Upper lobe of left lung (tissue), 6 donors: ENCODE results near the gene LATS2. TPM values are rescaled to one million over a fixed set of nuclear protein-coding genes. Genes with fewer than 3 reads are reported as not detected.

ENCODE experiments used
- ATAC-seq, 2 donors: fragments of 200-7000 bp; cut with Tn5 transposase; one replicate each; pipeline ENCODE4 v1.9.1; 2022; ENCODE audit warnings: mild to moderate bottlenecking in 2 of 2, moderate library complexity in 2 of 2; ENCODE audit not compliant: low FRiP score in 2 of 2
- DNase-seq, 2 donors: peaks; one replicate each; pipeline ENCODE4 v3.0.0-alpha.2; 2019 to 2020
- H3K27ac ChIP-seq, 4 donors: fragments of 200-600 bp; sonication (generic); one replicate each; pipeline ENCODE4 v1.5.1; 2016 to 2019
- H3K27me3 ChIP-seq, 4 donors: fragments of 200-600 bp; sonication (generic); one replicate each; pipeline ENCODE4 v1.5.1; 2017 to 2019
- H3K36me3 ChIP-seq, 4 donors: fragments of 200-600 bp; sonication (generic); one replicate each; pipeline ENCODE4 v1.5.1; 2016 to 2019
- H3K4me1 ChIP-seq, 4 donors: fragments of 200-600 bp; sonication (generic); one replicate each; pipeline ENCODE4 v1.5.1; 2018 to 2019
- H3K4me3 ChIP-seq, 4 donors: fragments of 200-600 bp; sonication (generic); one replicate each; pipeline ENCODE4 v1.5.1; 2017 to 2019; ENCODE audit warnings: mild to moderate bottlenecking in 2 of 4, moderate library complexity in 1 of 4
- H3K9me3 ChIP-seq, 4 donors: fragments of 200-600 bp; sonication (generic); one replicate each; pipeline ENCODE4 v1.5.1; 2018 to 2019
- CTCF ChIP-seq, 6 experiments: fragments of 450-650 bp in 4 of 6; fragments of 200-600 bp in 2 of 6; sonication (generic) in 2 of 6; IDR thresholded peaks; one replicate each; pipeline ENCODE4 v1.5.1; 2016 to 2019; ENCODE audit warnings: antibody characterized with exemption in 6 of 6
- EP300 ChIP-seq, 4 donors: sonication (generic); formaldehyde crosslinking; IDR thresholded peaks; one replicate each; pipeline ENCODE4 v1.5.1; 2017; ENCODE audit warnings: antibody characterized with exemption in 4 of 4, control low read depth in 2 of 4
- POLR2A ChIP-seq, 4 donors: fragments of 450-650 bp; IDR thresholded peaks; one replicate each; pipeline ENCODE4 v1.5.1; 2016 to 2017; ENCODE audit warnings: antibody characterized with exemption in 4 of 4, mild to moderate bottlenecking in 2 of 4
- POLR2AphosphoS5 ChIP-seq, 2 donors: sonication (generic); formaldehyde crosslinking; IDR thresholded peaks; one replicate each; pipeline ENCODE4 v1.5.1; 2017; ENCODE audit warnings: antibody characterized with exemption in 2 of 2
- WGBS, 2 donors: methylation state at CpG; one replicate each; pipeline ENCODE4 v1.1.5; 2017 to 2018; 5-methylcytosine and 5-hydroxymethylcytosine counted together
- total RNA-seq, 6 donors: library from RNA; depleted of rRNA in 4 of 6; stranded (reverse); fragments of >200 nt in 4 of 6; gene quantifications; one replicate each; pipeline versions ENCODE4 v1.1.0 to v1.2.1, GENCODE V29; 2016 to 2021
- donor health status: DM: no; HTN: no; CAD: no; lungs with moderate emphysema.
- donor health status: DM: no; HTN: yes; CAD: no; lungs with severe emphysema.

Gene LATS2
- total RNA-seq, 6 donors from 2014 or later, result 26.2 to 44.4 (median 39.5) TPM

GRCh38 chr13:21031594-21032275 is 29.7 kb downstream of the LATS2 start:
- WGBS, 2 donors, result 82 to 84% methylated on average over 8 of the region's 8 CpGs
- ATAC-seq, result no peak
- H3K4me3 ChIP-seq, result no peak overlapping the region
- TF ChIP-seq CTCF (IDR thresholded peaks at IDR 0.05) (no peak), EP300 (IDR thresholded peaks at IDR 0.05) (no peak), POLR2A (IDR thresholded peaks at IDR 0.05) (no peak), POLR2AphosphoS5 (IDR thresholded peaks at IDR 0.05) (no peak)
- H3K4me1 ChIP-seq, result peaks cover 31 to 54% (median 40%) of the 10 kb centered on the region in 4 donors
- no peaks in the 10 kb centered on the region for H3K9me3 ChIP-seq
- no peaks in the 10 kb centered on the region for H3K27me3 ChIP-seq
- no peaks in the 10 kb centered on the region for H3K36me3 ChIP-seq
- no peak for DNase-seq
- peak overlapping the region in 2 of 4 donors; percentile 5 to 78 for H3K27ac ChIP-seq

GRCh38 chr13:21025539-21025938 is 35.8 kb downstream of the LATS2 start:
- no peak for TF ChIP-seq CTCF (IDR thresholded peaks at IDR 0.05)
- no peak for TF ChIP-seq POLR2A (IDR thresholded peaks at IDR 0.05)
- no peak for TF ChIP-seq POLR2AphosphoS5 (IDR thresholded peaks at IDR 0.05)
- TF ChIP-seq EP300 (IDR thresholded peaks at IDR 0.05), result no peak
- DNase-seq (peak in 1 of 2 donors; percentile 7), ATAC-seq (no peak)
- no peaks in the 10 kb centered on the region for H3K36me3 ChIP-seq
- H3K9me3 ChIP-seq, result no peaks in the 10 kb centered on the region
- H3K27ac ChIP-seq, result no peak overlapping the region
- peaks cover 11 to 22% (median 14%) of the 10 kb centered on the region in 4 donors for H3K4me1 ChIP-seq
- H3K4me3 ChIP-seq, result no peak overlapping the region
- WGBS, 2 donors, result 79 to 90% methylated on average over 6 of the region's 6 CpGs
- H3K27me3 ChIP-seq, result no peaks in the 10 kb centered on the region

- Histone ChIP-seq H3K9me3 (no peaks in the 10 kb centered on the region), H3K27me3 (no peaks in the 10 kb centered on the region), H3K36me3 (no peaks in the 10 kb centered on the region), H3K4me3 (no peak overlapping the region), H3K27ac (no peak overlapping the region), H3K4me1 (peaks cover 17 to 43% (median 25%) of the 10 kb centered on the region in 4 donors)
- WGBS, 2 donors, result 71 to 76% methylated on average over 9 to 11 of the region's 11 CpGs
- no peak for TF ChIP-seq POLR2AphosphoS5 (IDR thresholded peaks at IDR 0.05)
- TF ChIP-seq CTCF (IDR thresholded peaks at IDR 0.05), result no peak
- no peak for TF ChIP-seq EP300 (IDR thresholded peaks at IDR 0.05)
- no peak for TF ChIP-seq POLR2A (IDR thresholded peaks at IDR 0.05)
- DNase-seq, result no peak
- no peak for ATAC-seq
Observed at GRCh38 chr13:21022056-21022979, 39.1 kb downstream of the LATS2 start.

GRCh38 chr13:21020581-21020980 is 40.8 kb downstream of the LATS2 start:
- no peak for TF ChIP-seq EP300 (IDR thresholded peaks at IDR 0.05)
- TF ChIP-seq POLR2AphosphoS5 (IDR thresholded peaks at IDR 0.05), result no peak
- no peak for TF ChIP-seq POLR2A (IDR thresholded peaks at IDR 0.05)
- TF ChIP-seq CTCF (IDR thresholded peaks at IDR 0.05), result no peak
- 82 to 85% methylated on average over 4 of the region's 4 CpGs for WGBS, 2 donors
- peaks cover 31 to 58% (median 33%) of the 10 kb centered on the region in 4 donors for H3K4me1 ChIP-seq
- no peaks in the 10 kb centered on the region for H3K9me3 ChIP-seq
- H3K27me3 ChIP-seq, result no peaks in the 10 kb centered on the region
- H3K4me3 ChIP-seq, result no peak overlapping the region
- H3K27ac ChIP-seq, result peak overlapping the region in 1 of 4 donors; percentile 21
- DNase-seq, result no peak
- ATAC-seq, result no peak
- H3K36me3 ChIP-seq, result no peaks in the 10 kb centered on the region
